ENCODE measurements around the gene ITPA.

The ITPA gene

DNA sequence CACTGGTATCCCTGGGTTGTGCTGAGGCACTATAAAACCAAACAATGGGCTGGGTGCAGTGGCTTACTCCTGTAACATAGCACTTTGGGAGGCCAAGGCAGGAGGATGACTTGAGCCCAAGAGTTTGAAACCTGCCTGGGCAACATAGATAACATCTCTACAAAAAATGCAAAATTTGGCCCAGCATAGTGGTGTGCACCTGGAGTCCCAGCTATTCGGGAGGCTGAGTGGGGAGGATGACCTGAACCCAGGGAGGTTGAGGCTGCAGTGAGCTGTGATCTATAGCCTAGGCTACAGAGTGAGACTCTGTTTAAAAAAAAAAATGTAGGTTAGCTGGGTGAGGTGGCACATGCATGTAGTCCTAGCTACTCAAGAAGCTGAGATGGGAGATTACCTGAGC is 37.4 kb downstream of the ITPA start:
- DNase-seq (ENCODE audit: low read depth) = no peak

DNA sequence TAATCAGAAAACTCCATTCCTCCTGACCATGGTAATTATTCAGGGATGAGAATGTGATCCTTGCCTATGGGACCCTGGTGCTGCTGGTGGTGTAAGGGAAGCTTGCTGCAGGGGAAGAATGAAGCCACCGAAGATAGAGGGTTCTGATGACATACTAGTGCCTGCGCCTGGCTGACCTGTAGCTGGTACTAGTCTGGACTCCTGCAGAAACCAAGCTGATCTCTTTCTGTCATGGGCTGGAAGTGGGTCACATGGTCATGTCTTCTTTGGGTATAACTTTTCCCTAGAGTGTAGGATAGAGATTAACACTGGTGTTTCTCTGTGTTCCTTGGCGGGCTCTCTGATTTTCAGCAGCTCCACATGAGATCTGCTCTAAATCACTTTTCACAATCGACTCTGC is 38.3 kb downstream of the ITPA start:
- DNase-seq (ENCODE audit: low read depth) = no peak

DNA sequence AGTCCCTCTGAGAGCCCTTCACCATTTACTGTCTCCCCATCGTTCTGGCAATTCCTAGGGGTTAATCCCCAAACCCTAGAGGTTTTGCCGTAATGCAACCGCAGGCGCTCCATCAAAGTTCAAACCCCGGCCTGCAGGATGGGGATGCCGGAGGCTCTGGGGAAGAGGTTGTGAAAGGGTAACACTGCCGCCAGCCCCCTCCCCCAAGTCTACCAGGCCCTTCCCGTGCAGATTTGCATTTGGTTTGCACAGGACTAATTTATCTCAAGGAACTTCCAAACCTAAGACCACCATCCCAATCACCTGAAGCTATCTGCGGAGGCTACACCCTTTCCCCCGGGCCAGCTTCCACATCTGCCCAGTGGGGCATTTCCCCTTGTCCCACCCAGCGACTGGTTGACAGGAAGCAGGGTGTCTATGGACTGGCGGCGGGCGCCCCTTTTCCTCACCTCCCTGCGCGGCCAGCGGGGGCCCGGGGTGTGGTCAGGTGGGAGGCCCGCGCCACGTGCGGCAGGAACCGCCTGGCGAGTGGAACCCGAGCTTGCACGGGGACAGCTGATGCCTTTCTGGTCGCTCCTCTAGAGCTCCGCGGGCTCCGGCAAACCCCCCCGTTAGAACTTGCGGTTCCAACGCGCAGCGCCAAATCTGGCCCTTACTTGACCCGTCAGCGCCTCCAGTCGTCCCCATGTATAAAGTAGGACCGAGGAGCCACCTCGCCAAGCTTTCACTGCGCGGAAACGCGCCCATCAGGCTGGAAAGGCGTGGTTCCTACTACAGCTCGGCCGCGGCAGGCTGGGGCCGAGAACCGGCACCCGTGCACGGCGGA is 39.1 kb downstream of the ITPA start:
- no peak for DNase-seq (ENCODE audit: low read depth)

DNA sequence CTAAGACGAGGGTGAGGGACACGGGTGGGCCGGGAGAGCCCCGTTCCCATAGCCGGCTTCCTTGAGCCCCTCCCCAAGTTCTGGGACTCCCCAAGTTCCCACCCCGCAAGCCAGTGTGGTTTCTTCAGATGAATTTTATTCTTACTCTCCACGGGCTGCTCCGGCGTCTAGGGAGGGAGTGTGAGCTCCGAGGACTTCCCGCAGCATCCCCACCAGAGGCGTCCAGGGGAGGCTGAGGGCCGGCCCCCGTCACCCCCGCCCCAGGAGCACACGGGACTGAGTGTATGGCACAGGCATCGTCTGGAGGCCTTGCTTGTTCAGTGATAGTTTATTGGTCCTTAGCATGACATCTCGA is 39.7 kb downstream of the ITPA start:
- no peak for DNase-seq (ENCODE audit: low read depth)

DNA sequence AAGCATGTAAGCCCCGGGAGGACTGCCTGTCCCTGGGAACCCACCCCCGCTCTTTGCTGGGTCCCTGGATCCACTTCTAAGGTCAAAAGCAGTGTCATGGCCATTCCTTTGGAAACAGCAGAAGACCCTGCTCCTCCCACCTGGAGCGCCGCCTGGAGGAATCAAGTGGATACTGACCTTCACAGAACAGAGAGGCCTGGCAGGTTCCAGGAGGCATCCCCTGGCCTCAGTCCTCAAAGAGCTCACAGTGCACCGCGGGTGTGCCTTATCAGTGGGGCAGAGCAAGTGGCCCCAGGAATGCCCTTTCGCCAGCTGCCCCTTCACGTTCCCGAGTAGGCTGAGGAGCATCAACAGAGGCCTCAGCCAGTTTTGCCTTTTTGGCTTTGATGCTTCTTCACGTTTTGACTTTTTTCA is 40.8 kb downstream of the ITPA start:
- DNase-seq (ENCODE audit: low read depth) = no peak

DNA sequence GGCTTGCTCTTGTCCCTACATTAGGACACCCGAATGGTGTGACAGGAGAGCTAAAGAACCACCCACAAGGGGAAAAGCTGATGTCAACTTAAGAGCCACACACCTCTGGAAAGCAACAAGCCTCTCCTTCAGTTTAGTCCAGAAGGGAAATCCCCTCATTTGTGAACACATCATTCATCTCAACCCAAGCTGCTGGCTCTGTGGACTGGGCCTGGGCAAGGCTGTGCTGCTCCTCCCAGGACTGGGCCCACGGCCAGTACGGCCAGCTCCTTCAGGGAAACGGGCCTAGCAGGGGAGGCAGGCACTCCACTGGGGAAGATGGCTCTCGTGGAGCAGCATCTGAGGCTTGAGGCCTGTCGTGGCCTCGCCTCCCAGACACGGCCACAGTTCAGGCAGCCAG is 42.5 kb downstream of the ITPA start:
- no peak for DNase-seq (ENCODE audit: low read depth)

DNA sequence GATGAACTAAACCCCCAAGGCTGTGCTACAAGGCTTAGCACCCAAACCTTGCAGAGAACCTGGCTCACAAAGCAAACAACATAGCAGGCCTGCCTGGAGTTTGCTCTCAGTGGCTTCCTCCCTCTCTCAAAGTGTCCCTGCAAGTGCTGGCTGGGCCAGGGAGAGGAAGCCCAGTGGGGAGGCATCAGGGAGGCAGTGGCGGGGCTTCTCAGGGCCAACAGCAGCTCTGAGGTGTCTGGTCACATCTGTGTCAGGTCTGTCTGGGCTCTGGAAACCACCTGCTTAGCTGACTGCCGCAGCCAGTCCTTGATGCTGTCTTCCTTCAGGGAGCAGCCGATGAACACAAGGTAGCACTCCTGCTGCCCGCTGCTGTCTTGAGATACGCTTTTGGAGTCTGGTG is 46.4 kb downstream of the ITPA start:
- DNase-seq (ENCODE audit: low read depth) = no peak

DNA sequence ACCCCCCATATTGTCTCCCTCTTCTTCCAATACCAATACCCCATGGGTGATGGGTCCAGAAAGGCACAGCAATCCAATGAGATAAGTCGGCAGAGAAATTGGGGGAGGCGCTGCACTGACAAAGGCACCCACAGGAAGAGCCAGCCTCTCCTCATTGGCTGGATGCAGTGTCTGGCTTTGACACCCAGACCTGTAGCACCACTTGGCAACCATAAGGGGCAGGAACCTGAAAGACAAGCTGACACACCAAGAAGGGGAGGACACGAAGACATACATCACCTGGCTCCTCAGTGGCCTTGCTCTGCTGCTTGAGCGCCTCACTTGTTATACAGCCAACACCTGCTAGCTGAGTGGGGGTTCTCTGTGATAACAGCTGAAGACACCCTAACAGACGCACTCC is 49.1 kb downstream of the ITPA start:
- no peak for DNase-seq (ENCODE audit: low read depth)

DNA sequence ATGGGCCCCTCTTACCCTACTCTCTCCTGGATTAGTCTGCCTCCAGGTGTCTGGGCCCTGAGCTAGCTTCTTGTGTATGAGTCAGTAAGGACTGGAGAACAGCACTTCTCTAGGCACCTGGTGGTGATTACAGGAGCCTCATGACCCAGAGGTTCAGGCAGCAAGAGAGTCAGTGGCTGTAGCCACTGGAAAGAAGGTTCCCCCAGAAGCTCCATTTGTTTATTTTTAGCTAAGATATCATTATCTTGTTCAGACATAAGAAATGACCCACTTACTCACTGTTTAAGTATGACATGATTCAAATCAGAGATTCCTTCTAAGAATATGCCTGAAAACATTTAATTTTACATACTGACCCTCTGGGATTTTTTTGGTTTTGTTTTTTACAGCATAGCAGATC is 53.3 kb downstream of the ITPA start:
- no peak for DNase-seq (ENCODE audit: low read depth)

DNA sequence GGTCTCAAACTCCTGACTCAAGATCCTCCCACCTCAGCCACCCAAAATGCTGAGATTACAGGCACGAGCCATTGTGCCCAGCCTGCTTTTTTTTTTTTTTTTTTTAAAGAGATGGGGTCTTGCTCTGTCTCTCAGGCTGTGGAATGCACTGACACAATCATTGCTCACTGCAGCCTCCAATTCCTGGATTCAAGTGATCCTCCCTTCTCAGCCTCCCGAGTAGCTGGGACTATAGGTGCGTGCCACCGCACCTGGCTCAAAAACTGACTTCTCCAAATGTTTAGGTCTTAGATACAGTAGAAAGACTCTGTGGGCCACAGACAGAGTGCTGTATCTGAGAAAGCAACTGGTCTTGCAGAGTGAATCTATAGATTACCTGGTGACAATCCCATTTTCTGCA is 60.8 kb downstream of the ITPA start:
- no peak for DNase-seq (ENCODE audit: low read depth)

DNA sequence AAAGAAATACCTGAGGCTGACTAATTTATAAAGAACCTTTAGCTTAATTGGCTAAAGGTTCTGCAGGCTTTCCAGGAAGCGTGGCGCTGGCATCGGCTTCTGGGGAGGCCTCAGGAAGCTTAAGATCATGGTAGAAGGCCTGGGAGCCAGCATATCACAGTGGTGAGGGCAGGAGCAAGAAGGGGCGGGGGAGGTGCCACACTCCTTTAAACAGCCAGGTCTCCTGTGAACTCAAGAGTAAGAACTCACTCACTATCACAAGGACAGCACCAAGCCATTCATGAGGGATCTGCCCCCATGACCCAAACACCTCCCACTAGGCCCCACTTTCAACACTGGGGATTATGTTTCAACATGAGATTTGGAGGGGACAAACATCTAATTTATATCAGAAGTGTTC is 64.1 kb downstream of the ITPA start:
- DNase-seq (ENCODE audit: low read depth) = no peak

Measured in CMK (cell line).